Brain microvascular endothelial cell (primary cell): Measurements from ENCODE around the gene FSHR.

Experiments used
- DNase-seq: peaks from one replicate; pipeline ENCODE4 v3.0.0-alpha.2; 2020
- H3K27ac ChIP-seq: fragments of 250-450 bp; sonication (Bioruptor Pico); 2 replicates; pipeline ENCODE4 v1.5.1; 2020; ENCODE audit warnings: mild to moderate bottlenecking, moderate library complexity
- H3K27me3 ChIP-seq: fragments of 250-450 bp; sonication (Bioruptor Pico); replicated peaks from 2 replicates; pipeline ENCODE4 v1.5.1; 2020; ENCODE audit warnings: mild to moderate bottlenecking
- H3K36me3 ChIP-seq: fragments of 250-450 bp; sonication (Bioruptor Pico); replicated peaks from 2 replicates; pipeline ENCODE4 v1.5.1; 2020; ENCODE audit warnings: mild to moderate bottlenecking
- H3K4me3 ChIP-seq: 2 replicates; pipeline ENCODE4 v1.5.1; 2011; ENCODE audit warnings: low read depth, mild to moderate bottlenecking, control low read depth, low read length, moderate library complexity
- CTCF ChIP-seq: IDR thresholded peaks from 2 replicates; pipeline ENCODE4 v1.5.1; 2011; ENCODE audit warnings: low read depth, mild to moderate bottlenecking, moderate library complexity, low read length, control low read depth, inconsistent platforms; ENCODE audit errors: missing control alignments
- in situ Hi-C: cut with HindIII; loops from 2 replicates; pipeline ENCODE4 v1.10.0; 2017; ENCODE audit warnings: low sequenced_read_pairs, low pct_ligation_motif_present

Gene FSHR

GRCh38 chr2:49053156-49053555, 101.2 kb downstream of the FSHR start:
- H3K27me3 ChIP-seq: no peaks in the 10 kb centered on the region
- in situ Hi-C loops: no loop called here
- no peak for DNase-seq
- H3K4me3 ChIP-seq: no peak overlapping the region
- no peak overlapping the region for H3K27ac ChIP-seq
- no peaks in the 10 kb centered on the region for H3K36me3 ChIP-seq
- TF ChIP-seq CTCF: no peak

- H3K27ac ChIP-seq: no peak overlapping the region
- no peak for DNase-seq
- no peaks in the 10 kb centered on the region for H3K36me3 ChIP-seq
- no peak overlapping the region for H3K4me3 ChIP-seq
- no peaks in the 10 kb centered on the region for H3K27me3 ChIP-seq
- TF ChIP-seq CTCF: no peak
- in situ Hi-C loops: no loop called here
Observed at GRCh38 chr2:49050265-49050664, 104.0 kb downstream of the FSHR start.

GRCh38 chr2:49049161-49049560, 105.2 kb downstream of the FSHR start:
- H3K27me3 ChIP-seq: no peaks in the 10 kb centered on the region
- DNase-seq: no peak
- TF ChIP-seq CTCF: no peak
- no peaks in the 10 kb centered on the region for H3K36me3 ChIP-seq
- in situ Hi-C loops: no loop called here
- H3K4me3 ChIP-seq: no peak overlapping the region
- H3K27ac ChIP-seq: no peak overlapping the region

- H3K36me3 ChIP-seq: no peaks in the 10 kb centered on the region
- no peak for TF ChIP-seq CTCF
- in situ Hi-C loops: no loop called here
- H3K27me3 ChIP-seq: no peaks in the 10 kb centered on the region
- no peak overlapping the region for H3K27ac ChIP-seq
- no peak overlapping the region for H3K4me3 ChIP-seq
- DNase-seq: no peak
Observed at GRCh38 chr2:49045083-49045482, 109.2 kb downstream of the FSHR start.

- in situ Hi-C loops: no loop called here
- DNase-seq: no peak
- H3K4me3 ChIP-seq: no peak overlapping the region
- peak; percentile 36 for TF ChIP-seq CTCF
- no peak overlapping the region for H3K27ac ChIP-seq
- H3K36me3 ChIP-seq: no peaks in the 10 kb centered on the region
- no peaks in the 10 kb centered on the region for H3K27me3 ChIP-seq
Observed at GRCh38 chr2:49044350-49045079, 109.8 kb downstream of the FSHR start.
